EL (cell line): ENCODE measurements around the gene CCSER2.

ENCODE experiments used
- DNase-seq: peaks from one replicate; pipeline ENCODE4 v3.0.0-alpha.2; 2016

CCSER2 gene

DNA sequence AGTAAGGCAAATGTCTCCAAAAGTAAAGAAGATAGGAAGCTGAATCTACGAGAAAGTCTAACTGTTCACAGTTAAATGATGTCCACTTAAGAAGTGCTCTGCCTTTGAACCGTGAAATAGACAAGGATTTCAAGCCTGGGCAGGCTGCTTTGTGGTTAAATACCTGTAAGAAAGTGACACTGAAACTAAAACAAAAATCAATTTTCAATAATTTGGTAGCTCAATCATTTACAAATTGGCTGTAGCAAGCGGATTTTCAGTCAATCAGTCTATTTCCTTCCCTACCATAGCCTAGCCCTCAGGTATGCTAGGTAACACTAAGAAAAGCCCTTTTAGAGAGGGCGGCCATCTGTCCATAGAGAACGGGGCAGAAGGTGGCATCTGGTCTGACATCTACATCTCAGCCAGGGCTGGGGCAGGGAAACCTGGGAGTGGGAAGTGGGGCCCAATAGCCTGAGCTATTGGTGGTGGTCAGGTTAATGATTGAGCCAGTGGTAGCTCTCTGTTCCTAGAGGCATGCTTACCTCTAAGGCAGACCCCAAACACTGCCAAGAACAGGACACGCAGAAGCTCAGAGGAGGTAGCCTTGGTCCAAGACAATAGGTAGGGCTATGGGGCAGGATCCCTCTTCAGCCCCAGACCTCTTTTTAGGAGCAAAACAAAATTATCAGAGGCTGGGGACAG lies 223.2 kb downstream of the CCSER2 start:
- no peak for DNase-seq

DNA sequence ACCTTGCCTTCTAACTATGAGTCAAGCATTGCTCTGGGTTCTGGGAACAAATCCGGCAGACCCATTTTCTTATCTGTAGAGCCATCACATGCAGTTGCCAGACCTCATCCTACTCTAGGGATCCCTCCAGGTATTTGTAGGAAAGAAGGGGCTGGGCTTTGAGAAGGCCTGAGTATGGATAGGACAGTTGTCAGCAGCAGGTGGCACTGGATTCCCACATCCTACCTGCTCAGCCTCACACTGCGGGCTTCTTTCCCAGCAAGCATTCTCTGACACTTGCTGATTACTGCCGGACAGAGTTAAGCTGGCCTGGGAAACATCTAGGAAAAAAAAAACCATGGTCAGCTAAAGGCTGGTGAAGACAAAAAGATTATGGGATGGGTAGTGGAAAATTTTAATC lies 224.1 kb downstream of the CCSER2 start:
- DNase-seq = no peak

DNA sequence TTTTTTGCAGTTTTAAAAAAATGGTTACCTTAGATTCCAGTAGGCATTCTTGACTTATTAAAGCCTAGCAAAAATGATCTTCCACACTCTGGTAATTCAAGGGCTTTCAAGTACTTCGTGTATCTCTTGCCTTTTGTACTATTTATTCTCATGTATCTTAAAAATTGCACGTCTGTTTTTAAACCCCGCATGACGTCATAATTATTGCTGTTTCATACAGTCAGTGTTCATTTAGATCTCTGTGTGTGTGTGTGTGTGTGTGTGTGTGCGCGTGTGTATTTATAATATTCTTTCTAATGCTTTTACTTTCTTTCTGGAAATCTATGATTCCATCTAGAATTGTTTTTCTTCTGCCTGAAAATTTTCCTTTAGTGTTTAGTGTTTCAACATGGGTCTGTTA lies 234.2 kb downstream of the CCSER2 start:
- DNase-seq = no peak

DNA sequence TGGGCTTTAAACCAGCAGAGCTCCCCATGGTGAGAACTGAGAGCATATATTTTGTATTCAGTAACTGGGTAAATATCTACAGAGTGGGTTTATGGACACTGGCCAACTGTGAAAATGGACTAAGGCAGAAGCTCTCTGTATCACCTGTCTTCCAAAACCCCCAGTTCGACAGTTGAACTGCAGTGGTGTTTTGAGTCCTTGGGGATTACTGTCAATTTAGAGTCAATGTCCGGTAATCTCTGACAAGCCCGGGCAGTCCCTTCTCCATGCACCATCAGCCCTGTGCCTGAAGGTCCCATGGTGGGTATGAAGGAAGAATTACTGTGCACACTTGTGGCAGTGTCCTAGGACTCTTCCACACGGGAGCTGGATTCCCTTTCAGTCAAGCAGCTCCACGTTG lies 235.0 kb downstream of the CCSER2 start:
- DNase-seq = no peak

DNA sequence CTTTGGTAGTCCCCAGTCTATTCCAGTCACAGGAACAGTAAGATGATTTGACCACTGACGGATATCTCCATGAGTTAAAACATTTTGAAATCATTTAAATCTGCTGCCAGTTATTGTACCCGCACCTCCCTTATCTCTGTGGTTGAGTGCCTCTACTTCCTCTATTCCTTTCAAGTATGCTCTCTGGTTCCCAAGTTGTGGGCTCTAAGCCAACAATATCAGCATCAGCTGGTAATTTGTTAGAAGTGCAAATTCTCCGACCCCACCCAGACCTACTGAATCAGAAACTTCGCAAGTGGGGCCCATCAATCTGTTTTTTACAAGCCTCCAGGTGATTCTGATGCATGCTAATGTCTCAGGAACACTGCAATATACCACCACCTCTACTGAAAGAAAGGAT lies 235.5 kb downstream of the CCSER2 start:
- no peak for DNase-seq

DNA sequence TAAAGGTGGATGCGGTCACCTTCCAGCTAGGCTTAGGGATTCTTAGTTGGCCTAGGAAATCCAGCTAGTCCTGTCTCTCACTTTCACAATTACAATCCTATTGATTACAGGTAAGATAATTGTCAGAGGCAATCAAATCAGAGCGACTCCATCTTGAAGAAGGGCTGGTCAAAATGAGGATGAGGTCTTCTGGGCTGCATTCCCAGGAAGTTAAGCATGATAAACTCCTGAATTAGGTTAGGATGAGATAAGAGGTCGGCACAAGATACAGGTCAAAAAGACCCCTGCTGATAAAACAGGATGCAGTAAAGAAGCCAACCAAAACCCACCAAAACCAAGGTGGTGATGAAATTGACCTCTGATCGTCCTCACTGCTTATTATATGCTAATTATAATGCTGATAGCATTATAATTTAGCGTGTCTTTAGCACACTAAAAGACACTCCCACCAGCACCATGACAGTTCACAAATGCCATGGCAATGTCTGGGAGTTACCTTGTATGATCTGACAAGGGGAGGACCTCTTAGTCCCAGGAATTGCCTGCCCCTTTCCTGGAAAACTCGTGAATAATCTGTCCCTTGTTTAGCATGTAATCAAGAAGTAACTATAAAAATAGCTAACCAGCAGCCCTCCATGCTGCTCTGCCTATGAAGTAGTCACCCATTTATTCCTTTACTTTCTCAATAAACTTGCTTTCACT lies 237.6 kb downstream of the CCSER2 start:
- DNase-seq = no peak

DNA sequence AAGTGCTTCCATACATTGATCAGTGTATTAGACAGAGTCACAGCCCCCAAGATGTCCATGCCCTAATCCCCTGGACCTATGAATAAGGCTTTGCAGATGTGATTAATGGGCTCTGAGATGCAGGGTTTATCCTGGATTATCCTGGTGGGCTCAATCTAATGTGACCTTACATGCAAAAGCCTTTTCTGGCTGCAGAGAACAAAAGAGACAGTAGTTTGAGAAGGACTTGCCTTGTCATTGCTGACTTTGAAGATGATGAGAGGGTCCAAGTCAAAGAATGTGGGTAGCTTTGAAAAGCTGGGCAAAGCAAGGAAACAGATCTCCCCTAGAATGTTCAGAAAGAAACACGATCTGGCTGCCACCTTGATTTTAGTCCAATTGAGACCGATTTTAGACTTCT lies 238.7 kb downstream of the CCSER2 start:
- no peak for DNase-seq
